H1 (cell line): ENCODE results near the gene APP.

ENCODE experiments used
- CEBPB ChIP-seq: IDR thresholded peaks from 2 replicates; pipeline ENCODE4 v1.6.1; 2012; ENCODE audit warnings: low read depth, low read length
- EZH2 ChIP-seq: fragments of 200-600 bp; sonication (generic); IDR thresholded peaks from 2 replicates; pipeline ENCODE4 v1.7.1; 2012; ENCODE audit warnings: low read depth, mild to moderate bottlenecking, moderate library complexity, low read length, inconsistent platforms; ENCODE audit not compliant: severe bottlenecking
- NANOG ChIP-seq: IDR thresholded peaks from 2 replicates; pipeline ENCODE4 v1.6.1; 2011; ENCODE audit warnings: low read length, low read depth, mild to moderate bottlenecking, inconsistent platforms; ENCODE audit not compliant: insufficient read depth, poor library complexity, severe bottlenecking
- NRF1 ChIP-seq: IDR thresholded peaks from 2 replicates; pipeline ENCODE4 v1.6.1; 2011; ENCODE audit warnings: mild to moderate bottlenecking, low read depth, low read length, improper control_type of control experiment
- TF ChIP-seq, protein P1 (sequence below): IDR thresholded peaks from 2 replicates; pipeline ENCODE4 v1.6.1; 2012; ENCODE audit warnings: low read length, inconsistent platforms

DNA sequence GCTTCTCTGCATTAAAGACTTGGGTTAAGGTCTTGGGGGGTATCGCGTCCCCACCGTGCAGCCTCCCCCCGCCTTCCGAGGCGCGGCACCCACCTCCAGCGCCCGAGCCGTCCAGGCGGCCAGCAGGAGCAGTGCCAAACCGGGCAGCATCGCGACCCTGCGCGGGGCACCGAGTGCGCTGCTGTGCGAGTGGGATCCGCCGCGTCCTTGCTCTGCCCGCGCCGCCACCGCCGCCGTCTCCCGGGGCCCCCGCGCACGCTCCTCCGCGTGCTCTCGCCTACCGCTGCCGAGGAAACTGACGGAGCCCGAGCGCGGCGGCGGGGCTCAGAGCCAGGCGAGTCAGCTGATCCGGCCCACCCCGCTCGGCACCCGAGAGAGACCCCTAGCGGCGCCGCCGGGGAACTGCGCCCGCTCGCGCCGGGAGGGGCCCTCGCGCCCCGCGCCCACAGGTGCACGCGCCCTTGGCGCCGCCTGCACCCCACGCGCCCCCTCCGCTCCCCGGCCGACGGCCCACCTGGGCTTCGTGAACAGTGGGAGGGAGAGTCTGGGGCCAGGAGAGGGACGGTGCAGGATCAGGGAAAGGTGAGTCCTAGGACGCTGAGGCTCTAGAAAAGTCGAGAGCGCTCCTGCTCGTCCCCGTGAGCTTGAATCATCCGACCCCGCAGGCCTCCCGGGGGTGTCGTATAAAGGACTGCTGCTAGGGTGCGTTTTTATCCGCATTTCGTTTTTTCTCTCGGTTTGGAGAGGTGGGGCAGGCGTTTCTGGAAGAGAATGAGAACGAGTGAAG is at the start of gene APP:
- TF ChIP-seq, protein P1, sequence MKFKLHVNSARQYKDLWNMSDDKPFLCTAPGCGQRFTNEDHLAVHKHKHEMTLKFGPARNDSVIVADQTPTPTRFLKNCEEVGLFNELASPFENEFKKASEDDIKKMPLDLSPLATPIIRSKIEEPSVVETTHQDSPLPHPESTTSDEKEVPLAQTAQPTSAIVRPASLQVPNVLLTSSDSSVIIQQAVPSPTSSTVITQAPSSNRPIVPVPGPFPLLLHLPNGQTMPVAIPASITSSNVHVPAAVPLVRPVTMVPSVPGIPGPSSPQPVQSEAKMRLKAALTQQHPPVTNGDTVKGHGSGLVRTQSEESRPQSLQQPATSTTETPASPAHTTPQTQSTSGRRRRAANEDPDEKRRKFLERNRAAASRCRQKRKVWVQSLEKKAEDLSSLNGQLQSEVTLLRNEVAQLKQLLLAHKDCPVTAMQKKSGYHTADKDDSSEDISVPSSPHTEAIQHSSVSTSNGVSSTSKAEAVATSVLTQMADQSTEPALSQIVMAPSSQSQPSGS, result no peak
- TF ChIP-seq NRF1 (no peak), EZH2 (no peak), CEBPB (no peak), NANOG (no peak)
